DMS153 (cell line): Measurements from ENCODE around the gene FBXO31.
"Not testable (repeated sequence)": the region's sequence is repeated elsewhere in the genome, so short reads cannot be mapped to it uniquely, and the experiment has no call there.

Experiments used
- DNase-seq: peaks from one replicate; lab custom pipeline; 2025; lab: John Stamatoyannopoulos, UW

The FBXO31 gene

GRCh38 chr16:87342978-87343752 lies 40.4 kb downstream of the FBXO31 start:
- no peak for DNase-seq

- no peak for DNase-seq
These were observed 41.1 kb downstream of the FBXO31 start for GRCh38 chr16:87342504-87342903.

GRCh38 chr16:87340198-87340597 lies 43.4 kb downstream of the FBXO31 start:
- no peak for DNase-seq

- not testable (repeated sequence) for DNase-seq
These were observed 43.9 kb downstream of the FBXO31 start for GRCh38 chr16:87339724-87340105.

GRCh38 chr16:87339086-87339723 lies 44.4 kb downstream of the FBXO31 start:
- no peak for DNase-seq

GRCh38 chr16:87338155-87338765 lies 45.3 kb downstream of the FBXO31 start:
- no peak for DNase-seq

- DNase-seq: no peak
These were observed 46.3 kb downstream of the FBXO31 start for GRCh38 chr16:87337262-87337771.

- DNase-seq: no peak
These were observed 46.9 kb downstream of the FBXO31 start for GRCh38 chr16:87336434-87337240.

- DNase-seq: no peak
These were observed 47.7 kb downstream of the FBXO31 start for GRCh38 chr16:87335625-87336433.

- DNase-seq: no peak
These were observed 48.6 kb downstream of the FBXO31 start for GRCh38 chr16:87334651-87335624.

GRCh38 chr16:87333581-87334331 lies 49.8 kb downstream of the FBXO31 start:
- no peak for DNase-seq

- DNase-seq: no peak
These were observed 50.5 kb downstream of the FBXO31 start for GRCh38 chr16:87333101-87333500.

- DNase-seq: no peak
These were observed 51.4 kb downstream of the FBXO31 start for GRCh38 chr16:87332150-87332549.

- DNase-seq: no peak
These were observed 52.3 kb downstream of the FBXO31 start for GRCh38 chr16:87331241-87331801.

GRCh38 chr16:87330646-87331045 lies 52.9 kb downstream of the FBXO31 start:
- DNase-seq: no peak

- DNase-seq: no peak
These were observed 53.3 kb downstream of the FBXO31 start for GRCh38 chr16:87330257-87330624.

- no peak for DNase-seq
These were observed 53.9 kb downstream of the FBXO31 start for GRCh38 chr16:87329436-87330256.

GRCh38 chr16:87328846-87329245 lies 54.7 kb downstream of the FBXO31 start:
- DNase-seq: no peak
